ENCODE data around the gene TNFSF13. TPM values are rescaled to one million over a fixed set of nuclear protein-coding genes. Genes with fewer than 3 reads are reported as not detected.

The TNFSF13 gene
- total and polyA plus RNA-seq, 2 experiments from 2014 or later, result 3.9 to 7.4 TPM

DNA sequence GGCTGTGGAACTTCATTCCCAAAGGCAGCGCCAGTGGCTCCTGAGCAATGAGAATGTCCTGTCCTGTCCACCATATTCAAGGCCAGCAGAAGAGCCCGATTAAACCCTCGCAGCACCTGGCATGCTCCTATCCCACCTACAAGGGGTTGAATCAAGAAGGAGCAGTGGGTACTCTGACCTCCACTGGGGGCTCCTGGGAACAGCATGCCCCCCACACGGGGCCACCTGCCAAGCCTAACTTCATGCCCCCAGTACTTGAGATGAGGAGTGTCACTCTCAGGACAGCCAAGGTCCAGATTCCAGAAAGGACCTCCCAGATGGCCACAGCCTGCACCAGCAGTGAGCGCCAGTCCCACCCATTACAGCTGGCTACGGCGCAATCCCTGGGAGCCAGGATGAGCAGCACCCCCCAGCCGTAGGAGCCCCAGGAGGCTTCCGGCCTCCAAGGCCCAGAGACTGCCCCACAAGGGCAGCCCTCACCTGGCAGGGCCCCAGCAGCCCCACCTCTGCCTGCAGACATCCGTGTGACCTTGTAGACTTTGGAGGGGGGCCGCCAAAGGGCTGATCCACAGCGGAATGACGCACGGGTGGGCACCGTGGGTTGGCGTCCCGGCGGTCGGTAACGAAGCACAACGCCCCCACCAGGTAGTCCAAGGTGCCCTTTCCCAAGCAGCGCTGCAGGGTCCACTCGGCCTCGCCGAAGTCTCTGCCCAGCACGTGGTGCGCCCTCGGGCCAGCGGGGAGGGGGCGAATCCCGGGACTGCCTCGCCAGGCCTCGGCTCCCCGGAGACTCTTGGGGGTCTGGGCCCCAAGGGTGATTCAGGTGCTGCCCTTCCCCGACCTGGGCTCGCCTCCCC lies 24.1 kb downstream of the TNFSF13 start:
- TF ChIP-seq, protein P1, sequence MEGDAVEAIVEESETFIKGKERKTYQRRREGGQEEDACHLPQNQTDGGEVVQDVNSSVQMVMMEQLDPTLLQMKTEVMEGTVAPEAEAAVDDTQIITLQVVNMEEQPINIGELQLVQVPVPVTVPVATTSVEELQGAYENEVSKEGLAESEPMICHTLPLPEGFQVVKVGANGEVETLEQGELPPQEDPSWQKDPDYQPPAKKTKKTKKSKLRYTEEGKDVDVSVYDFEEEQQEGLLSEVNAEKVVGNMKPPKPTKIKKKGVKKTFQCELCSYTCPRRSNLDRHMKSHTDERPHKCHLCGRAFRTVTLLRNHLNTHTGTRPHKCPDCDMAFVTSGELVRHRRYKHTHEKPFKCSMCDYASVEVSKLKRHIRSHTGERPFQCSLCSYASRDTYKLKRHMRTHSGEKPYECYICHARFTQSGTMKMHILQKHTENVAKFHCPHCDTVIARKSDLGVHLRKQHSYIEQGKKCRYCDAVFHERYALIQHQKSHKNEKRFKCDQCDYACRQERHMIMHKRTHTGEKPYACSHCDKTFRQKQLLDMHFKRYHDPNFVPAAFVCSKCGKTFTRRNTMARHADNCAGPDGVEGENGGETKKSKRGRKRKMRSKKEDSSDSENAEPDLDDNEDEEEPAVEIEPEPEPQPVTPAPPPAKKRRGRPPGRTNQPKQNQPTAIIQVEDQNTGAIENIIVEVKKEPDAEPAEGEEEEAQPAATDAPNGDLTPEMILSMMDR (IDR thresholded peaks at IDR 0.05; ENCODE audit: low read depth, low read length), result no peak
- peak overlapping the region; percentile 97 for H3K27ac ChIP-seq
- no peak for DNase-seq (ENCODE audit: low read depth in 1 of 2, low spot score in 1 of 2)
- H3K27me3 ChIP-seq, result no peaks in the 10 kb centered on the region
- peaks cover 16% of the 10 kb centered on the region for H3K4me1 ChIP-seq (ENCODE audit: low read depth)
- no peaks in the 10 kb centered on the region for H3K9me3 ChIP-seq (ENCODE audit: low read depth)
- H3K36me3 ChIP-seq, result peaks cover 18% of the 10 kb centered on the region
- H3K4me3 ChIP-seq, result no peak overlapping the region

DNA sequence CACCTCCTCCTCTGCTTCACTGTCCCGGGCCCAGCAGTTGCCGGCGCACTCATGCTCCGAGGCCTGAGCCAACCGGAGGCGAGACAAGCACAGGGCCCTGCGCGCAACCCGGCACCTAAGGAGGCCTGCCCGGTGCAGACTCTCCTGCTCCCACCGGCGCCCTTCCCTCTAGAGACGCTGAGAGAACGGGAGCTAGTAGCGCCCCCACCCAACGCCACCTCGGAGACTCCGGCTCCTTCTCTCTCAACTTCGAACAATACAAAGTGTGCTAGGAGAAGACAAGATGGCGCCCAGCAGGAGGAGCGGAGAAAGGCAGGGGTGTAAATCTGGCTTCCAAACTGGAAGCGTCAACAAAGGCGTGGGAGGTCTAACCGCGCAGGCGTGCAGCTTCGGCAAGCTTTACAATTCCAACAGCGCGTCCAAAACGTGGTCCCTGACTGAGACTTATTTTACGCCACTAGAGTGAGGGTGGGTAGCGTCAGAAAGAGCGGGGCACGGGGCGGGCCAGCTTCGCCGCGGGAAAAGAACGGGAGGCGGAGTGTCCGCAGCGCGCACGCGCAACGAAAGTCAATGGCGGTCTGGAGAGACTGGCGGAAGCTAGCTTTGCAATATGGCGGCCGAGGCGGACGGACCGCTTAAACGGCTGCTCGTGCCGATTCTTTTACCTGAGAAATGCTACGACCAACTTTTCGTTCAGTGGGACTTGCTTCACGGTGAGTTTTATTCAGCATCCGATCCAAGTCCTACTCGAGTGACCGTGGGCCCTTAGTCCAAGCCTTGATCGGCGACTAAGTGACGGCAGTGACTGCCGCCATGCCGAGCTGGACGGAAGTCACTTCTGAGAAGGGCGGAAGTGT lies 24.9 kb downstream of the TNFSF13 start, which contains the start of gene MPDU1:
MPDU1 (plus strand) TSS at position 600 of the 857 bp plus-strand sequence; CDS start at position 611, 11 bp downstream.
- TF ChIP-seq, protein P1 (IDR thresholded peaks at IDR 0.05; ENCODE audit: low read depth, low read length), result no peak
- H3K36me3 ChIP-seq, result peaks cover 10% of the 10 kb centered on the region
- peaks cover 16% of the 10 kb centered on the region for H3K4me1 ChIP-seq (ENCODE audit: low read depth)
- H3K4me3 ChIP-seq, result peak within 1 kb of the TSS; percentile 64
- H3K27ac ChIP-seq, result peak within 1 kb of the TSS; percentile 97
- H3K9me3 ChIP-seq (ENCODE audit: low read depth), result no peaks in the 10 kb centered on the region
- no peaks in the 10 kb centered on the region for H3K27me3 ChIP-seq
- DNase-seq (ENCODE audit: low read depth in 1 of 2, low spot score in 1 of 2), result peak; percentile 97 to 99

DNA sequence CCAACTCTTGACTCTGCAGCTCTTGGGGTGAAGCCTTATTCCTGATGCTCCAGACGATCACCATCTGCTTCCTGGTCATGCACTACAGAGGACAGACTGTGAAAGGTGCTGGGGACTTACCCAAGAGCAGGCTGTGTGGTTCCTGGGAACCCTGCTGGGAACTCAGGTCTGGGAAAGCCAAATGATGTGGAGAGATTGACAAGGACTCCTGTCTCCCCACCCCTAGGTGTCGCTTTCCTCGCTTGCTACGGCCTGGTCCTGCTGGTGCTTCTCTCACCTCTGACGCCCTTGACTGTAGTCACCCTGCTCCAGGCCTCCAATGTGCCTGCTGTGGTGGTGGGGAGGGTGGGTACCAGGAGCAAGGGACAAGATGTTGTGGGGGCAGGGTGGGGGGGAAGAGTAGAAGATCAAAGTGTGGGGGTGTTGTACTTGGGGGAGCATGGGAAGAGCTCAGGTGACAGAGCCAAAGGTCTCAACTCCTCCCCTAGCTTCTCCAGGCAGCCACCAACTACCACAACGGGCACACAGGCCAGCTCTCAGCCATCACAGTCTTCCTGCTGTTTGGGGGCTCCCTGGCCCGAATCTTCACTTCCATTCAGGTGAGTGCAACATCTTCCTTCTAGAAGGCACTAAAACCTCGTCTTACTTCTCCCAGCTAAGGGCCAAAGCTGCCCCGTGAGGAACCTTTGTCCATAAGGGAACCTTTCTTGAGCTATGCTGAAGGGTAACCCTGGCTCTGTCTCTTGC lies 28.3 kb downstream of the TNFSF13 start:
- Histone ChIP-seq H3K4me1 (ENCODE audit: low read depth) (peaks cover 16% of the 10 kb centered on the region), H3K4me3 (no peak overlapping the region), H3K27me3 (no peaks in the 10 kb centered on the region)

DNA sequence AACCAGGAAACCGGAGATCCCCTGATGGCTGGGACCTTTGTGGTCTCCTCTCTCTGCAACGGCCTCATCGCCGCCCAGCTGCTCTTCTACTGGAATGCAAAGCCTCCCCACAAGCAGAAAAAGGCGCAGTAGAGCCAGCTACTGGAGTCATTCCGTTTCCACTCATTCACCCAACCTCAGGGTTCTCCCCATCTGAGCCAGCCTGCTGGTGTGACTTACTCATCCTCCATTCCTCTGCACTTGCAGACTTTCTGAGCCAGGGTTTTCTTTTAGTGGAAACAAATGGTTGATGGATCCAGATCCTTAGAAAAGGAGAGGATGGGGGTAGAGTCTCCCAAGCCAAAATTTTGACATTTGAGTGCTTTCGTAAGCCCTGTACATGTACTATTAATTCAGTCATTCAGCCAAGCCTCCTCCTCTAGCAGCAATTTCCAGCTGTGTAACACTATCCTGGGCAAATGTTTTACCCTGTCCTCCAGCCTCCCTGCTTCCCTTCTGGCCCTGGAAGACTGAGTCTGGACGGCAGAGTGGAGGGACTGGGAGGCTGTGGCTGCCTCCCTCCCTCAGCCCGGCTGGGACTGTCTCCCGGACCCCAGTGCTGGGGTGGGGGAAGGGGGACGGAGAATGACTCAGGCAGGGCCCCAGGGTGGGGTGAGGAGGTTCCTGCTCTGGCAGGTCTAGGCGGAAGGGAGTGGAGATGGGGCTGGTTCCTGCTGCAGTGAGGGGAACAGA lies 29.0 kb downstream of the TNFSF13 start:
- H3K36me3 ChIP-seq, result peaks cover 9% of the 10 kb centered on the region
- no peak overlapping the region for H3K27ac ChIP-seq
- peak in 1 of 2 donors; percentile 76 for DNase-seq (ENCODE audit: low read depth in 1 of 2, low spot score in 1 of 2)
- no peaks in the 10 kb centered on the region for H3K9me3 ChIP-seq (ENCODE audit: low read depth)
- H3K4me3 ChIP-seq, result no peak overlapping the region
- no peaks in the 10 kb centered on the region for H3K27me3 ChIP-seq
- H3K4me1 ChIP-seq (ENCODE audit: low read depth), result peaks cover 15% of the 10 kb centered on the region
- TF ChIP-seq, protein P1 (IDR thresholded peaks at IDR 0.05; ENCODE audit: low read depth, low read length), result no peak

More for the DNA sequence above, 28.3 kb downstream of the TNFSF13 start:
- TF ChIP-seq, protein P1 (IDR thresholded peaks at IDR 0.05; ENCODE audit: low read depth, low read length), result no peak
- peak in 1 of 2 donors; percentile 40 for DNase-seq (ENCODE audit: low read depth in 1 of 2, low spot score in 1 of 2)
- H3K27ac ChIP-seq, result no peak overlapping the region
- no peaks in the 10 kb centered on the region for H3K9me3 ChIP-seq (ENCODE audit: low read depth)
- H3K36me3 ChIP-seq, result peaks cover 2% of the 10 kb centered on the region
